Neural cell (in vitro differentiated cells): ENCODE results near the gene ACTR10. TPM values are rescaled to one million over a fixed set of nuclear protein-coding genes. Genes with fewer than 3 reads are reported as not detected.

Experiments used
- H2AFZ ChIP-seq: fragments of 200-600, 300-800 bp; sonication (generic), shearing (Covaris generic); 2 replicates; pipeline ENCODE4 v1.6.0; 2014; ENCODE audit warnings: low read depth, mild to moderate bottlenecking, antibody characterized with exemption, low read length, moderate library complexity
- H3F3A ChIP-seq: fragments of 200-600 bp; shearing (Covaris generic); 2 replicates; pipeline ENCODE4 v1.6.1; 2016; ENCODE audit warnings: mild to moderate bottlenecking, moderate library complexity, mixed read lengths, antibody characterized with exemption, low read length; ENCODE audit not compliant: insufficient read depth, poor library complexity, severe bottlenecking
- H3K27ac ChIP-seq: fragments of 200-600, 300-800 bp; sonication (generic), shearing (Covaris generic); 2 replicates; pipeline ENCODE4 v1.5.1; 2014; ENCODE audit warnings: mild to moderate bottlenecking, low read length, moderate library complexity
- H3K27me3 ChIP-seq: fragments of 300-800, 200-600 bp; sonication (generic), shearing (Covaris generic); 2 replicates; pipeline ENCODE4 v1.6.0; 2014; ENCODE audit warnings: mild to moderate bottlenecking, low read depth, low read length, moderate library complexity; ENCODE audit not compliant: insufficient read depth
- H3K36me3 ChIP-seq: fragments of 300-800, 200-600 bp; sonication (generic), shearing (Covaris generic); 2 replicates; pipeline ENCODE4 v1.5.1; 2014; ENCODE audit warnings: mild to moderate bottlenecking, antibody characterized with exemption, low read length, moderate library complexity; ENCODE audit not compliant: insufficient read depth
- H3K4me2 ChIP-seq: fragments of 300-800, 200-600 bp; sonication (generic), shearing (Covaris generic); 2 replicates; pipeline ENCODE4 v1.6.0; 2014; ENCODE audit warnings: mild to moderate bottlenecking, low read length
- H3K4me3 ChIP-seq: fragments of 300-800, 200-600 bp; sonication (generic), shearing (Covaris generic); 2 replicates; pipeline ENCODE4 v1.5.1; 2014; ENCODE audit warnings: mild to moderate bottlenecking, low read length, moderate library complexity
- H3K79me2 ChIP-seq: fragments of 200-600 bp; shearing (Covaris generic); replicated peaks from 2 replicates; pipeline ENCODE4 v1.6.0; 2014; ENCODE audit warnings: mild to moderate bottlenecking, low read length, moderate library complexity; ENCODE audit not compliant: insufficient read depth
- H3K9ac ChIP-seq: fragments of 300-800, 200-600 bp; sonication (generic), shearing (Covaris generic); 2 replicates; pipeline ENCODE4 v1.6.1; 2016; ENCODE audit warnings: mild to moderate bottlenecking, low read length, mixed read lengths
- H3K9me2 ChIP-seq: fragments of 200-600 bp; shearing (Covaris generic); 2 replicates; pipeline ENCODE4 v1.6.1; 2016; ENCODE audit warnings: mild to moderate bottlenecking, low read length, mixed read lengths; ENCODE audit not compliant: insufficient read depth
- H3K9me3 ChIP-seq: fragments of 200-600, 300-800 bp; sonication (generic), shearing (Covaris generic); 2 replicates; pipeline ENCODE4 v1.6.1; 2016; ENCODE audit warnings: mild to moderate bottlenecking, mixed run types, low read length, moderate library complexity, mixed read lengths
- H4K20me1 ChIP-seq: fragments of 200-600 bp; shearing (Covaris generic); 2 replicates; pipeline ENCODE4 v1.6.1; 2016; ENCODE audit warnings: mild to moderate bottlenecking, mixed run types; ENCODE audit not compliant: insufficient read depth
- EP300 ChIP-seq: fragments of 450-650 bp; conservative IDR thresholded peaks from 2 replicates; pipeline ENCODE4 v1.6.1; 2014; ENCODE audit warnings: antibody characterized with exemption, mild to moderate bottlenecking, moderate library complexity; ENCODE audit not compliant: poor library complexity, severe bottlenecking
- EZH2 ChIP-seq: fragments of 200-600, 300-800 bp; shearing (Covaris generic), sonication (generic); IDR thresholded peaks from 2 replicates; pipeline ENCODE4 v1.6.1; 2014; ENCODE audit warnings: antibody characterized with exemption, low read length, borderline replicate concordance, mild to moderate bottlenecking; ENCODE audit not compliant: insufficient read depth, poor library complexity, severe bottlenecking
- MXI1 ChIP-seq: fragments of 450-650 bp; conservative IDR thresholded peaks from 2 replicates; pipeline ENCODE4 v1.6.1; 2014; ENCODE audit warnings: antibody characterized with exemption, mild to moderate bottlenecking; ENCODE audit not compliant: poor library complexity, severe bottlenecking
- POLR2AphosphoS5 ChIP-seq: IDR thresholded peaks from 2 replicates; pipeline ENCODE4 v1.6.1; 2012
- RAD21 ChIP-seq: fragments of 450-650 bp; conservative IDR thresholded peaks from 2 replicates; pipeline ENCODE4 v1.6.1; 2014; ENCODE audit warnings: antibody characterized with exemption, mild to moderate bottlenecking, moderate library complexity
- SMC3 ChIP-seq: fragments of 450-650 bp; conservative IDR thresholded peaks from 2 replicates; pipeline ENCODE4 v1.6.1; 2014; ENCODE audit warnings: antibody characterized with exemption, mild to moderate bottlenecking, moderate library complexity; ENCODE audit not compliant: poor library complexity
- TAF1 ChIP-seq: IDR thresholded peaks from 2 replicates; pipeline ENCODE4 v1.6.1; 2012; ENCODE audit warnings: low read depth
- polyA plus RNA-seq: library from polyadenylated mRNA; depleted of rRNA; stranded (reverse); fragments of >200 nt; gene quantifications from 2 replicates; pipeline ENCODE4 v1.2.3, GENCODE V29; 2014
- TF ChIP-seq, protein P1 (sequence below): fragments of 450-650 bp; IDR thresholded peaks from 2 replicates; pipeline ENCODE4 v1.5.1; 2014; ENCODE audit warnings: antibody characterized with exemption, mild to moderate bottlenecking, moderate library complexity; ENCODE audit not compliant: poor library complexity, severe bottlenecking
- TF ChIP-seq, protein P2 (sequence below): IDR thresholded peaks from 2 replicates; pipeline ENCODE4 v1.6.1; 2012; ENCODE audit warnings: borderline replicate concordance

Gene ACTR10
- polyA plus RNA-seq, 1 donor from 2014 or later: 401 TPM

DNA sequence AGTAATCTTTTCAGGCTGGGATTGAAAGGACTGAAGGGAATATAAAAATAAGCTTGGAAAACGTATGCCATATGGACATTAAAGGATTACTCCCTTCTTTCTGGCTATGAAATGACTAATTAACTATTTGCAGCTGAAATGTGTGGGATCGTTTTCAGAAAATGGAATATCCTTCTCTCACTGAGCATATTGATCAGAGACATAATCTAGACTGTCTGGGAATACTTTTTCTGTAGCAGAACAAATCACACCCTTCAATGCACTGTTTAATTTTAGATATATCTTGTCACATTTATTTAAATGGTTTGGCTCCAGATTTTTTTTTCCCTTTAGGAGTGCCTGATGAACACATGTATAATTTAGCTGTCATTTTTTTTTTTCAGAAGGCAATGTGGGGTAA, 10.8 kb upstream of the ACTR10 start:
- Histone ChIP-seq H3K27me3 (no peaks in the 10 kb centered on the region), H3K9me3 (no peaks in the 10 kb centered on the region), H3K27ac (no peak overlapping the region), H3K4me3 (no peak overlapping the region), H3K9ac (no peak overlapping the region), H2AFZ (no peak overlapping the region), H3K79me2 (no peaks in the 10 kb centered on the region), H3K9me2 (no peaks in the 10 kb centered on the region), H3F3A (no peaks in the 10 kb centered on the region), H3K4me2 (no peak overlapping the region), H3K36me3 (no peaks in the 10 kb centered on the region), H4K20me1 (no peaks in the 10 kb centered on the region)
- TF ChIP-seq, protein P1, sequence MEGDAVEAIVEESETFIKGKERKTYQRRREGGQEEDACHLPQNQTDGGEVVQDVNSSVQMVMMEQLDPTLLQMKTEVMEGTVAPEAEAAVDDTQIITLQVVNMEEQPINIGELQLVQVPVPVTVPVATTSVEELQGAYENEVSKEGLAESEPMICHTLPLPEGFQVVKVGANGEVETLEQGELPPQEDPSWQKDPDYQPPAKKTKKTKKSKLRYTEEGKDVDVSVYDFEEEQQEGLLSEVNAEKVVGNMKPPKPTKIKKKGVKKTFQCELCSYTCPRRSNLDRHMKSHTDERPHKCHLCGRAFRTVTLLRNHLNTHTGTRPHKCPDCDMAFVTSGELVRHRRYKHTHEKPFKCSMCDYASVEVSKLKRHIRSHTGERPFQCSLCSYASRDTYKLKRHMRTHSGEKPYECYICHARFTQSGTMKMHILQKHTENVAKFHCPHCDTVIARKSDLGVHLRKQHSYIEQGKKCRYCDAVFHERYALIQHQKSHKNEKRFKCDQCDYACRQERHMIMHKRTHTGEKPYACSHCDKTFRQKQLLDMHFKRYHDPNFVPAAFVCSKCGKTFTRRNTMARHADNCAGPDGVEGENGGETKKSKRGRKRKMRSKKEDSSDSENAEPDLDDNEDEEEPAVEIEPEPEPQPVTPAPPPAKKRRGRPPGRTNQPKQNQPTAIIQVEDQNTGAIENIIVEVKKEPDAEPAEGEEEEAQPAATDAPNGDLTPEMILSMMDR: no peak
- TF ChIP-seq EZH2: no peak
- no peak for TF ChIP-seq RAD21

DNA sequence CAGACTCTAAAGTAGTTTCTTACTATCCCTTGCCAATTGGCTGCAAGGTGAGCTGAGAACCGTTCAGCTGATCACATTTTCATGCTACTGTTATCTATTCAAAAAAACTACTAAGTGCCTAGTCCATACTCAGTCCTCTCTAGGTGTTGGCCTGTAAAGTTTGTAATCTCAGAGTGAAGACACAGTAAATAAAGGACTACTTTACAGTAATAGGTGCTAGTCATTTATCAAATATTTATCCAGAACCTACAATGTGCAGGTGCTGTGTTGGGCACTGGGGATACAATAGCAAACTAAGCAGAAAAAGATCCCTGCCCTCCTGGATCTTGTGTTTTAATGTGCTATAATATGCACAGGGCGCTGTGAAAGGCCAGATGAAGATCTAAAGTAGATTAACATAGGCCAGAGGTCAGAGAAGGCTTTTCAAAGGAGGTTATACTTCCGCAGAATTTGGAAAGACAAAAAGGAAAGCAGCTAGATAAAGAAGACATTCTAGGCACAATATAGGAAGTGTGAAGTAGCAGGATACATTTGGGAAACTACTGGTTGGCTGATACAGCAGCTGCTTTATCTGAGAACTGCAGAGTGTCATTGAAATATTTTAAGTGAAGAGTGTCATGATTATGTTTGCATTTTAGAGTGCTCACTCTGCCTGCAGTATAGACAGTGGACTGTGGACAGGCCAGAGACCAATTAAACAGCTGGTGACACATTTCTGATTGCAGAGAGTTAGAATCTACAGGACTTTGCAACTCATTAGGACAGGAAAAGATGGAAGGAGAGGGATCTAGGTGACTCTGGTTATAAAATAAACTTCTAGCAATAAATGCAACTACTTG, 8.0 kb upstream of the ACTR10 start:
- H3K36me3 ChIP-seq: no peaks in the 10 kb centered on the region
- TF ChIP-seq MXI1: no peak
- TF ChIP-seq, protein P1: no peak
- no peak for TF ChIP-seq EP300
- TF ChIP-seq TAF1: no peak
- no peak for TF ChIP-seq EZH2
- TF ChIP-seq, protein P2, sequence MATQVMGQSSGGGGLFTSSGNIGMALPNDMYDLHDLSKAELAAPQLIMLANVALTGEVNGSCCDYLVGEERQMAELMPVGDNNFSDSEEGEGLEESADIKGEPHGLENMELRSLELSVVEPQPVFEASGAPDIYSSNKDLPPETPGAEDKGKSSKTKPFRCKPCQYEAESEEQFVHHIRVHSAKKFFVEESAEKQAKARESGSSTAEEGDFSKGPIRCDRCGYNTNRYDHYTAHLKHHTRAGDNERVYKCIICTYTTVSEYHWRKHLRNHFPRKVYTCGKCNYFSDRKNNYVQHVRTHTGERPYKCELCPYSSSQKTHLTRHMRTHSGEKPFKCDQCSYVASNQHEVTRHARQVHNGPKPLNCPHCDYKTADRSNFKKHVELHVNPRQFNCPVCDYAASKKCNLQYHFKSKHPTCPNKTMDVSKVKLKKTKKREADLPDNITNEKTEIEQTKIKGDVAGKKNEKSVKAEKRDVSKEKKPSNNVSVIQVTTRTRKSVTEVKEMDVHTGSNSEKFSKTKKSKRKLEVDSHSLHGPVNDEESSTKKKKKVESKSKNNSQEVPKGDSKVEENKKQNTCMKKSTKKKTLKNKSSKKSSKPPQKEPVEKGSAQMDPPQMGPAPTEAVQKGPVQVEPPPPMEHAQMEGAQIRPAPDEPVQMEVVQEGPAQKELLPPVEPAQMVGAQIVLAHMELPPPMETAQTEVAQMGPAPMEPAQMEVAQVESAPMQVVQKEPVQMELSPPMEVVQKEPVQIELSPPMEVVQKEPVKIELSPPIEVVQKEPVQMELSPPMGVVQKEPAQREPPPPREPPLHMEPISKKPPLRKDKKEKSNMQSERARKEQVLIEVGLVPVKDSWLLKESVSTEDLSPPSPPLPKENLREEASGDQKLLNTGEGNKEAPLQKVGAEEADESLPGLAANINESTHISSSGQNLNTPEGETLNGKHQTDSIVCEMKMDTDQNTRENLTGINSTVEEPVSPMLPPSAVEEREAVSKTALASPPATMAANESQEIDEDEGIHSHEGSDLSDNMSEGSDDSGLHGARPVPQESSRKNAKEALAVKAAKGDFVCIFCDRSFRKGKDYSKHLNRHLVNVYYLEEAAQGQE: no peak
- no peak for TF ChIP-seq SMC3
- TF ChIP-seq POLR2AphosphoS5: no peak
- H2AFZ ChIP-seq: no peak overlapping the region

More for the DNA sequence above, 8.0 kb upstream of the ACTR10 start:
- Histone ChIP-seq H3K79me2 (no peaks in the 10 kb centered on the region), H3K27ac (no peak overlapping the region), H3K4me2 (no peak overlapping the region), H3K9me2 (no peaks in the 10 kb centered on the region), H3K9me3 (no peaks in the 10 kb centered on the region), H4K20me1 (no peaks in the 10 kb centered on the region), H3K9ac (no peak overlapping the region), H3F3A (no peaks in the 10 kb centered on the region), H3K27me3 (no peaks in the 10 kb centered on the region), H3K4me3 (no peak overlapping the region)
